ENCODE results near the gene PLCB4.

- TF ChIP-seq EZH2 (IDR thresholded peaks at IDR 0.05) (no peak), CTCF (IDR thresholded peaks at IDR 0.05) (no peak)
Measured at GRCh38 chr20:9102456-9102855, 33.6 kb downstream of the PLCB4 start.
